LNCAP (cell line): ENCODE results near the gene SUCLA2.

ENCODE experiments used
- TF ChIP-seq, protein P1 (sequence below): fragments of 450-650 bp; IDR thresholded peaks from 2 replicates; pipeline ENCODE4 v1.5.1; 2017; ENCODE audit warnings: mild to moderate bottlenecking

The SUCLA2 gene

DNA sequence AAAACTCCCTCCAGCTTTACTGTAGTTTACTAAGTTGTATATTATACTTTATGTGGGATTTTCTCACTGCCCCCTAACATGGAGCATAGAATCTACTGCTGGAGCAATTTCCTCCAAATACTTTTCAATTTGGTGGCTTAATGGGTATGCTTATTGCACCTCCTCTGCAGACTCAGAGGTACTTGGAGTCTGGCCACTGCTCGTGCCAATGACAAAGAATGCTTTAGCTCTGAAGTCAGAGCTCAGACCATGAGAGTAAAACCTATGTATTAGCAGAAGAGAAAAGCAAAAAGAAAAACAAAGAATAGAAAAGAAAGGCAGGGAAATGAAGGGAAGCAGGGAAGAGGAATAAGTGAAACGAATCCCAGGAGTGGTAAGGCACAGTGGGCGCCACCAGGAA is 71.9 kb downstream of the SUCLA2 start:
- TF ChIP-seq, protein P1, sequence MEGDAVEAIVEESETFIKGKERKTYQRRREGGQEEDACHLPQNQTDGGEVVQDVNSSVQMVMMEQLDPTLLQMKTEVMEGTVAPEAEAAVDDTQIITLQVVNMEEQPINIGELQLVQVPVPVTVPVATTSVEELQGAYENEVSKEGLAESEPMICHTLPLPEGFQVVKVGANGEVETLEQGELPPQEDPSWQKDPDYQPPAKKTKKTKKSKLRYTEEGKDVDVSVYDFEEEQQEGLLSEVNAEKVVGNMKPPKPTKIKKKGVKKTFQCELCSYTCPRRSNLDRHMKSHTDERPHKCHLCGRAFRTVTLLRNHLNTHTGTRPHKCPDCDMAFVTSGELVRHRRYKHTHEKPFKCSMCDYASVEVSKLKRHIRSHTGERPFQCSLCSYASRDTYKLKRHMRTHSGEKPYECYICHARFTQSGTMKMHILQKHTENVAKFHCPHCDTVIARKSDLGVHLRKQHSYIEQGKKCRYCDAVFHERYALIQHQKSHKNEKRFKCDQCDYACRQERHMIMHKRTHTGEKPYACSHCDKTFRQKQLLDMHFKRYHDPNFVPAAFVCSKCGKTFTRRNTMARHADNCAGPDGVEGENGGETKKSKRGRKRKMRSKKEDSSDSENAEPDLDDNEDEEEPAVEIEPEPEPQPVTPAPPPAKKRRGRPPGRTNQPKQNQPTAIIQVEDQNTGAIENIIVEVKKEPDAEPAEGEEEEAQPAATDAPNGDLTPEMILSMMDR: no peak

DNA sequence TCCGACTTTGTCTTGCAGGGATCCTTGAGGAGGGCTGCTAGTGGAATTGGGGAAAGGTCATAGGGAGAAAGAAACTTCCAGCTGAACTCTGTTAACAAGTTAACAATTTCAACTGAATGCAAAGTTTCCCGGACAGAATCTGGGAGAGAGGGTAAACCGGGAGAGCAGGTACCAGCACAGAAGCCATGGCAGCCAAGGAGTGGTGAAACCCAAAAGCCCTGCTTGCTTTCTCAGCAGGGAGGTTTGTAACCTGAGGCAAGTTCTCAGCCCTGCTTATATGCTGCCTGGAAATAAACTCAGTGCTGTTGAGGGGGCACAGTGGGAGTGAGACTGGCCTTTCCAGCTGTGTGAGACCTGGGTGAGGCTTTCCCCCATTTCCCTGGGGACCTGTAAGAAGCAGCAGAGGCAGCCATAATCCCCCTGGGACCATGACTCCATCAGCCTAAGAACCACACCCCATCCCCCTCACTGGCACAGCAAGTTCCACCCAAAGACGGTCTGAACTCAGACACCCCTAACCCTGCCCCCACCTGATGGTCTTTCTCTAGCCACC is 84.0 kb downstream of the SUCLA2 start:
- TF ChIP-seq, protein P1: no peak

DNA sequence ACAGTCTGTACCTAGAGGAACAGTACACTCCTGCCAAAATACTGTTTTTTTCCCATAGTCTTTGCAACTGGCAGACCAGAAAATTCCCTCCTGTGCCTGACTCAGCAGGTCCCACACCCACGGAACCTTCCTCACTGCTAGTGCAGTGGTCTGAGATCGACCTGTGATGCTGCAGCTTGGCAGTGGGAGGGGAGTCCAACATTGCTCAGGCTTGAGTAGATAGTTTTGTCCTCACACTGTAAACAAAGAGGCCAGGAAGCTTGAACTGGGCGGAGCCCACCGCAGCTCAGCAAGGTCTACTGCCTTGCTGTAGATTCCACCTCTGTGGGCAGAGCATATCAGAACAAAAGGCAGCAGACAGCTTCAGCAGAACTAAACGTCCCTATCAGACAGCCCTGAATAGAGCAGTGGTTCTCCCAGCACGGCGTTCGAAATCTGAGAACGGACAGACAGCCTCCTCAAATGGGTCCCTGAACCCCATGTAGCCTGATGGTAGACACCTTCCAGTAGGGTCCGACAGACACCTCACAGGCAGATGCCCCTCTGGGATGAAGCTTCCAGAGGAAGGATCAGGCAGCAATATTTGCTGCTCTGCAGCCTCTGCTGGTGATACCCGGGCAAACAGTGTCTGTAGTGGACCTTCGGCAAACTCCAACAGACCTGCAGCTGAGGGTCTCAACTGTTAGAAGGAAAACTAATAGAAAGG is 92.7 kb downstream of the SUCLA2 start:
- TF ChIP-seq, protein P1: no peak

DNA sequence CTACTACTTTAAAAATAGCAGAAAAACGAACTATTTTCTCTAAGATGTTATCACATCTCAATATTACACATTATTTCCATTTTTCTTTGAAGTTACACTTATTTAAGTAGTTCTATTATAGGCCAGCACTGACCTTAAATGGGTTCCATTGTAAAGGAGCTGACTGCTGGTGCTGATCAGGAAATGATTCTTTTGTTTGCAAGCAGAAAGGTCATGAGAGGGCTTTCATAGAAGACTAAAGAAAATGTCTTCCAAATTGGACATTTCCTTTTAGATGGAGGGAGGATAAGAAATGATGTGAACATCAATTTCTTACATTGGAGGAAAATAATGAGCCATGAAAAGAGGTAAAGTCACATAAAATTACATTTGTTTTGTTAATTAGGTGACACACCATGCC is 96.2 kb downstream of the SUCLA2 start:
- TF ChIP-seq, protein P1: no peak

DNA sequence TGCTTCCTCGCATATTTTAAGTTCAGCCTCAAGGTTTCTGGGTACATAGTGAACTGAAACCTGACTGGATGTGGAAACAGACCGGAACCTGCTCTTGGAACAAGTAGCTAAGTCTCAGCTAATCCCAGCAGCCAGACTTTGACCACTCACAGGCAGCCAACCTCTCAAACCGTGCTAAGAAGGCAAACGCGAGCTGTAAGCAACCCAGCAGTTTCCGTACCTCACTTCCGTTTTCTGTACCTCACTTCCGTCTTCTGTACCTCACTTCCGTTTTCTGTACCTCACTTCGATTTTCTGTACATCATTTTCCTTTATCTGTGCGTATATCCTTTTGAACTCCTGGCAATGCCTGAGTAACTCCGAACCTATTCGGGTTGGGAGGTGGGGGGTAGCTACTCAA is 96.8 kb downstream of the SUCLA2 start:
- TF ChIP-seq, protein P1: no peak

DNA sequence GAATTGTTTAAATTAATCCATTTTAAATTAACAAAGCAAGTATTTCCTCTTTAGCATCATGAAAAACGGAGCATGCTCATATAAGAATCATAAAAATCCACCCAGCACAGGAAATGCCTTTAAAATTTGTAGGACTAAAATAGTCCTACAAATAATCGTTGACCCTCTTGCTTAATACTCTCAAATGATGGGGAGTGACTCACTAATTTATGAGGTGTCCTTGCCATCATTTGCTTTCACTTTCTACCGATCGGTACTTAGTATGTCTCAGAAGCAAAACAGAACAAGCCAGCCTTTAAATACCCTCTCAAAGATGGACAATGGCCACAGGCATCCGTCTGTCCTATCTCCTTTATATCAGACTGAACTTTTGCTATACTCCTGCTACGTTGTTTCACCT is 97.2 kb downstream of the SUCLA2 start:
- TF ChIP-seq, protein P1: no peak

DNA sequence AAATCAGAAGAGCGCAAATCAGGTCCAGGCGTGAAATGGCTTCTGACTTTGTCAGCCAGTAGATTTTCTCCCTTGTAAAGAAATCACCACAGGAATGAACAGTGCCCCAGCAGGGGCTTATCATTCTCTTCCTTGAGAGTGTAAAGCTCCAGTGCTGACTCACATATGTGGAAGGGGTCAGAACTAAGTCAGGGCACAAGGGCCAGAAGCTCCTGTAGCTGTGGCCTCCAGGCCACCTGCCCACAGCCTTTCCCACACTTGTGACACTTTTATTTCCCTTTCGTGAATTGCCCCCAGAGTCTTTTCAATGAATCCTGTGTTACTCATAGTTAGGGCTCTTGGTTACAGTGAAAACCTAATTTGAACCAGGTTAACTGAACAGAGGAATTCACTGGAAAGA is 99.6 kb downstream of the SUCLA2 start:
- TF ChIP-seq, protein P1: no peak
